HCT116 (cell line): ENCODE data around the gene STAM2. TPM values are rescaled to one million over a fixed set of nuclear protein-coding genes. Genes with fewer than 3 reads are reported as not detected.

Experiments used
- ATAC-seq: fragments of 200-7000 bp; cut with Tn5 transposase; 2 replicates; pipeline ENCODE4 v1.9.1; 2020; ENCODE audit warnings: mild to moderate bottlenecking, moderate library complexity
- BruUV-seq: library from RNA; stranded (reverse); fragments of 400-500 nt; replicated peaks from 2 replicates; lab custom pipeline; 2021; lab: Mats Ljungman, UMichigan
- CTCF ChIA-PET: fragments of 300-600 bp; sonication (Branson Sonifier 250); formaldehyde crosslinking; loops from one replicate; lab custom pipeline; 2021; ENCODE audit warnings: antibody characterized with exemption; lab: Charles Lee
- POLR2A ChIA-PET: fragments of 300-600, 350-600 bp; sonication (Branson Sonifier 250); formaldehyde crosslinking; loops from one replicate; lab custom pipeline; 2021; ENCODE audit warnings: antibody characterized with exemption; lab: Charles Lee
- RAD21 ChIA-PET, 2 experiments: fragments of 300-600 bp; sonication (Branson Sonifier 250); formaldehyde crosslinking; loops; one replicate each; lab custom pipeline; 2023; ENCODE audit warnings: low total read pairs in 2 of 2; ENCODE audit not compliant: uncharacterized antibody in 2 of 2, unreplicated experiment in 2 of 2, low non-redundant PET in 1 of 2; lab: Charles Lee
- DNase-seq: peaks from one replicate; pipeline ENCODE4 v3.0.0-alpha.2; 2010; ENCODE audit warnings: low read depth, low spot score
- H2AFZ ChIP-seq: fragments of 200-600 bp; shearing (Covaris generic), sonication (generic); 2 replicates; pipeline ENCODE4 v1.6.1; 2017; ENCODE audit warnings: low read depth, mixed run types, mixed read lengths, antibody characterized with exemption, low read length; ENCODE audit not compliant: poor library complexity, severe bottlenecking
- H3K27ac ChIP-seq: 2 replicates; pipeline ENCODE4 v1.5.1; 2012; ENCODE audit warnings: low read depth, low read length
- H3K27me3 ChIP-seq: fragments of 200-600 bp; sonication (generic); 2 replicates; pipeline ENCODE4 v1.6.1; 2016; ENCODE audit warnings: mixed run types, low read length, mixed read lengths; ENCODE audit not compliant: insufficient read depth
- H3K36me3 ChIP-seq, 2 experiments: fragments of 200-500 bp in 1 of 2; fragments of 200-600 bp in 1 of 2; sonication (Bioruptor generic) in 1 of 2; sonication (generic) in 1 of 2; 2 replicates each; pipeline versions ENCODE4 v1.5.1 to v1.6.1; 2014 to 2016; ENCODE audit warnings: low read length in 2 of 2, inconsistent platforms in 1 of 2, mixed read lengths in 1 of 2, mixed run types in 1 of 2; ENCODE audit not compliant: insufficient read depth in 2 of 2, control insufficient read depth in 1 of 2
- H3K4me1 ChIP-seq, 2 experiments: fragments of 200-600 bp in 1 of 2; sonication (generic) in 1 of 2; 2 replicates each; pipeline versions ENCODE4 v1.5.1 to v1.6.1; 2012 to 2017; ENCODE audit warnings: low read length in 2 of 2, inconsistent platforms in 1 of 2, mild to moderate bottlenecking in 1 of 2, mixed read lengths in 1 of 2, mixed run types in 1 of 2, moderate library complexity in 1 of 2; ENCODE audit not compliant: insufficient read depth in 2 of 2, control insufficient read depth in 1 of 2
- H3K4me2 ChIP-seq: fragments of 200-600 bp; sonication (generic); 2 replicates; pipeline ENCODE4 v1.6.1; 2017; ENCODE audit warnings: mixed run types, low read length, mixed read lengths
- H3K4me3 ChIP-seq, 2 experiments: fragments of 200-600 bp in 1 of 2; sonication (generic) in 1 of 2; replicated peaks in 1 of 2; 2 replicates each; pipeline ENCODE4 v1.5.1; 2011 to 2016; ENCODE audit warnings: low read length in 2 of 2, control low read depth in 1 of 2, low read depth in 1 of 2, mild to moderate bottlenecking in 1 of 2, mixed read lengths in 1 of 2, mixed run types in 1 of 2
- H3K79me2 ChIP-seq: fragments of 200-600 bp; sonication (generic); 2 replicates; pipeline ENCODE4 v1.6.1; 2017; ENCODE audit warnings: mild to moderate bottlenecking, mixed run types, low read length, moderate library complexity, mixed read lengths; ENCODE audit not compliant: insufficient read depth
- H3K9ac ChIP-seq: fragments of 200-600 bp; sonication (generic); 2 replicates; pipeline ENCODE4 v1.6.1; 2016; ENCODE audit warnings: low read length, mixed read lengths
- H3K9me2 ChIP-seq: fragments of 200-600 bp; sonication (generic), shearing (Covaris generic); 2 replicates; pipeline ENCODE4 v1.6.1; 2017; ENCODE audit warnings: mixed run types, mild to moderate bottlenecking, moderate library complexity; ENCODE audit not compliant: insufficient read depth
- H3K9me3 ChIP-seq, 2 experiments: fragments of 200-500 bp in 1 of 2; fragments of 200-600 bp in 1 of 2; sonication (Bioruptor generic) in 1 of 2; sonication (generic) in 1 of 2; 2 replicates each; pipeline ENCODE4 v1.6.1; 2014 to 2017; ENCODE audit warnings: low read length in 2 of 2, mixed read lengths in 2 of 2, inconsistent platforms in 1 of 2, low read depth in 1 of 2, mild to moderate bottlenecking in 1 of 2, mixed run types in 1 of 2, moderate library complexity in 1 of 2; ENCODE audit not compliant: control insufficient read depth in 1 of 2, insufficient read depth in 1 of 2
- H4K20me1 ChIP-seq: fragments of 200-600 bp; sonication (generic), shearing (Covaris generic); 2 replicates; pipeline ENCODE4 v1.6.1; 2017; ENCODE audit warnings: mixed run types, mild to moderate bottlenecking, moderate library complexity; ENCODE audit not compliant: insufficient read depth
- EGR1 ChIP-seq: IDR thresholded peaks from 2 replicates; pipeline ENCODE4 v1.6.1; 2012; ENCODE audit warnings: low read depth
- ELF1 ChIP-seq: IDR thresholded peaks from 2 replicates; pipeline ENCODE4 v1.6.1; 2012; ENCODE audit warnings: low read depth, borderline replicate concordance
- EZH2 ChIP-seq: fragments of 200-600 bp; sonication (generic); IDR thresholded peaks from 2 replicates; pipeline ENCODE4 v1.6.1; 2017; ENCODE audit warnings: antibody characterized with exemption, mixed run types
- EZH2phosphoT487 ChIP-seq: fragments of 200-600 bp; IDR thresholded peaks from 2 replicates; pipeline ENCODE4 v1.6.1; 2018; ENCODE audit warnings: antibody characterized with exemption, borderline replicate concordance
- FOSL1 ChIP-seq: IDR thresholded peaks from 2 replicates; pipeline ENCODE4 v1.6.1; 2012; ENCODE audit warnings: low read depth
- JUND ChIP-seq: IDR thresholded peaks from 2 replicates; pipeline ENCODE4 v1.6.1; 2012
- POLR2A ChIP-seq: IDR thresholded peaks from 2 replicates; pipeline ENCODE4 v1.7.0; 2011; ENCODE audit warnings: borderline replicate concordance; ENCODE audit not compliant: insufficient read depth, insufficient read length; ENCODE audit errors: extremely low read depth
- POLR2AphosphoS5 ChIP-seq: IDR thresholded peaks from 2 replicates; pipeline ENCODE4 v1.6.1; 2011; ENCODE audit warnings: mild to moderate bottlenecking, low read depth, low read length, moderate library complexity
- SIN3A ChIP-seq: IDR thresholded peaks from 2 replicates; pipeline ENCODE4 v1.6.1; 2012; ENCODE audit warnings: low read depth
- TCF7L2 ChIP-seq: IDR thresholded peaks from 2 replicates; pipeline ENCODE4 v1.7.0; 2011; ENCODE audit warnings: borderline replicate concordance, inconsistent platforms; ENCODE audit not compliant: insufficient read depth, insufficient read length; ENCODE audit errors: extremely low read depth
- intact Hi-C: fragments of 100-400 bp; cut with micrococcal nuclease; formaldehyde crosslinking; loops from 2 replicates; pipeline ENCODE4 v1.10.0; 2022
- total RNA-seq: library from RNA; stranded (reverse); gene quantifications from one replicate; pipeline ENCODE4 v1.2.1, GENCODE V29; 2021; ENCODE audit not compliant: unreplicated experiment
- TF ChIP-seq, protein P1 (sequence below): IDR thresholded peaks from 2 replicates; pipeline ENCODE4 v1.6.1; 2012
- TF ChIP-seq, protein P2 (sequence below): IDR thresholded peaks from 2 replicates; pipeline ENCODE4 v1.6.1; 2011; ENCODE audit warnings: mild to moderate bottlenecking, low read length, moderate library complexity; ENCODE audit not compliant: insufficient replicate concordance; ENCODE audit errors: extremely low read depth

STAM2 gene
- total RNA-seq, 1 experiment from 2014 or later = 19.2 TPM

DNA sequence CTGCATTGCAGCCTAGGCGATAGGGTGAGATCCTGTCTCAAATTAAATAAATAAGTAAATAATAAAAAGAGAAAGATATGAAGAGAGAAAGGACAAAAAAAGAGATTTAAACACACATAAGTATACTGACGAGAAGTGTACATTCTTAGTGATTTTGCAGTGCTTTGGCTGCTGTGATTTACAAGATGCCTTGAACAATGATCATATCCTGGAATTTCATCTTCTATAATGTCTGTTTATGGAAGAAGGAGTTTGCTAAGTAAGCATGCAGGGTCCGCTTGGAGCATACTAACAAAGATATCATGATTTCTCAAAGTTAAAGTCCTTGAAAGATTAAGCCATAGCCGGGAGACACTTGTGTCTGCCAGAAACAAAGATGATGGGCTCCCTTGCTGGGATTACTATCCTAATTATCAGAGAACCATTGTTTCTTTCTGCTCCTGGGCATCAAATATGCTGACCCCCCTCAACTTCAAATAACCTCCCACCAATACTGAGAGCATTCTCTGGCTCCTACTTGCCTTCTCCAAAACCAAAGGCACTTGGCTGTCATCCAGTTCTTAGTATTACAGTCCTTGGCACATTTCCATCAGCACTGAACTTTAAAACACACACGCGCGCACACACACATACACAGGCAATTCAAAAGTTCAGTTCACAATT is 47.5 kb upstream of the STAM2 start:
- POLR2A ChIA-PET = no interaction called here
- Histone ChIP-seq H3K9me2 (no peaks in the 10 kb centered on the region), H3K9ac (no peak overlapping the region), H4K20me1 (no peaks in the 10 kb centered on the region), H3K4me1 (no peaks in the 10 kb centered on the region), H3K27me3 (no peaks in the 10 kb centered on the region), H2AFZ (no peak overlapping the region), H3K79me2 (no peaks in the 10 kb centered on the region), H3K36me3 (no peaks in the 10 kb centered on the region), H3K4me3 (no peak overlapping the region)
- RAD21 ChIA-PET = no interaction called here
- intact Hi-C loops = no loop called here
- CTCF ChIA-PET = no interaction called here
- BruUV-seq = no TSS peak
- ATAC-seq = no peak
- TF ChIP-seq TCF7L2 (no peak), POLR2AphosphoS5 (no peak)
- TF ChIP-seq, protein P1, sequence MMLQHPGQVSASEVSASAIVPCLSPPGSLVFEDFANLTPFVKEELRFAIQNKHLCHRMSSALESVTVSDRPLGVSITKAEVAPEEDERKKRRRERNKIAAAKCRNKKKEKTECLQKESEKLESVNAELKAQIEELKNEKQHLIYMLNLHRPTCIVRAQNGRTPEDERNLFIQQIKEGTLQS = no peak
- TF ChIP-seq, all 23 proteins: peak for 0
- H3K4me2 ChIP-seq = no peak overlapping the region
- no peak for DNase-seq
- H3K9me3 ChIP-seq = no peaks in the 10 kb centered on the region
- H3K27ac ChIP-seq = no peak overlapping the region

DNA sequence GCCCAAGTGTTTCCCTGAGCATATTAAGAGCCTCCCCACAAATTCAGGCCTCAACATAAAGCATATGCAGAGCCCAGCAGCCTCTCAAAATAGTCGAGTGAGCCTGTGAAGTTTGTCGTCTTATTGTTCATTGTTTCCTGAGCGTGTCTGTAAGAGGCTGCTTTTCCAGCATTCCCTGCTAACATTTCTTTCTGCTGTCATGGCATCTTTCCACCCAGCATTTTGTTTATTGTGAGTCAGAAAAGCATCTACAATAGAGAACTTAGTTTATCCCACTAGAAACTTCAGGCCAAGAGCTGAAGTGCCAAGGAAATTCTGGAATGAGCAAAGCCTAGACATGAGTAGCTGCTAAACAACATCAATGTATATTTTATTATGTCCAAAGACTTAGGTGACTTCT is 46.3 kb upstream of the STAM2 start:
- H3K27ac ChIP-seq = no peak overlapping the region
- H3K9ac ChIP-seq = no peak overlapping the region
- no peaks in the 10 kb centered on the region for H3K27me3 ChIP-seq
- CTCF ChIA-PET = no interaction called here
- RAD21 ChIA-PET = no interaction called here
- H3K79me2 ChIP-seq = no peaks in the 10 kb centered on the region
- H4K20me1 ChIP-seq = no peaks in the 10 kb centered on the region
- H3K4me3 ChIP-seq = no peak overlapping the region
- no peak for DNase-seq
- no peaks in the 10 kb centered on the region for H3K36me3 ChIP-seq
- intact Hi-C loops = no loop called here
- H3K9me2 ChIP-seq = no peaks in the 10 kb centered on the region
- H2AFZ ChIP-seq = no peak overlapping the region
- H3K4me2 ChIP-seq = no peak overlapping the region
- TF ChIP-seq EGR1 = no peak
- TF ChIP-seq FOSL1 = no peak
- no peak for TF ChIP-seq EZH2
- no peak for TF ChIP-seq EZH2phosphoT487
- no peak for TF ChIP-seq SIN3A
- TF ChIP-seq TCF7L2 = no peak
- no peak for TF ChIP-seq ELF1
- TF ChIP-seq POLR2A = no peak
- TF ChIP-seq, protein P2, sequence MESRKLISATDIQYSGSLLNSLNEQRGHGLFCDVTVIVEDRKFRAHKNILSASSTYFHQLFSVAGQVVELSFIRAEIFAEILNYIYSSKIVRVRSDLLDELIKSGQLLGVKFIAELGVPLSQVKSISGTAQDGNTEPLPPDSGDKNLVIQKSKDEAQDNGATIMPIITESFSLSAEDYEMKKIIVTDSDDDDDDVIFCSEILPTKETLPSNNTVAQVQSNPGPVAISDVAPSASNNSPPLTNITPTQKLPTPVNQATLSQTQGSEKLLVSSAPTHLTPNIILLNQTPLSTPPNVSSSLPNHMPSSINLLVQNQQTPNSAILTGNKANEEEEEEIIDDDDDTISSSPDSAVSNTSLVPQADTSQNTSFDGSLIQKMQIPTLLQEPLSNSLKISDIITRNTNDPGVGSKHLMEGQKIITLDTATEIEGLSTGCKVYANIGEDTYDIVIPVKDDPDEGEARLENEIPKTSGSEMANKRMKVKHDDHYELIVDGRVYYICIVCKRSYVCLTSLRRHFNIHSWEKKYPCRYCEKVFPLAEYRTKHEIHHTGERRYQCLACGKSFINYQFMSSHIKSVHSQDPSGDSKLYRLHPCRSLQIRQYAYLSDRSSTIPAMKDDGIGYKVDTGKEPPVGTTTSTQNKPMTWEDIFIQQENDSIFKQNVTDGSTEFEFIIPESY = no peak
- TF ChIP-seq JUND = no peak
- TF ChIP-seq, protein P1 = no peak
- H3K9me3 ChIP-seq = no peaks in the 10 kb centered on the region
- no TSS peak for BruUV-seq
- H3K4me1 ChIP-seq = no peaks in the 10 kb centered on the region
- no peak for ATAC-seq
- POLR2A ChIA-PET = no interaction called here
